Peyer's patch (tissue), 4 donors: ENCODE data around the gene RPLP2. TPM values are rescaled to one million over a fixed set of nuclear protein-coding genes. Genes with fewer than 3 reads are reported as not detected.
A peak's percentile ranks its signal among the peaks of the same experiment; 100 is the strongest.

Experiments used
- DNase-seq, 3 donors: peaks; one replicate each; pipeline ENCODE4 v3.0.0-alpha.2; 2017 to 2019
- H3K27ac ChIP-seq, 4 donors: fragments of 200-600 bp; sonication (generic); one replicate each; pipeline ENCODE4 v1.5.1; 2016 to 2019
- H3K27me3 ChIP-seq, 2 donors: fragments of 200-600 bp; sonication (generic); one replicate each; pipeline ENCODE4 v1.5.1; 2019
- H3K36me3 ChIP-seq, 3 donors: fragments of 200-600 bp; sonication (generic); one replicate each; pipeline ENCODE4 v1.5.1; 2016 to 2019
- H3K4me1 ChIP-seq, 4 donors: fragments of 200-600 bp; sonication (generic); one replicate each; pipeline ENCODE4 v1.5.1; 2016 to 2019
- H3K4me3 ChIP-seq, 4 donors: fragments of 200-600 bp; sonication (generic); 1 replicate in 3 of 4; 2 replicates in 1 of 4; pipeline ENCODE4 v1.5.1; 2016 to 2019; ENCODE audit warnings: mild to moderate bottlenecking in 1 of 4
- H3K9me3 ChIP-seq, 4 donors: fragments of 200-600 bp; sonication (generic); one replicate each; pipeline ENCODE4 v1.5.1; 2016 to 2019; ENCODE audit warnings: mild to moderate bottlenecking in 1 of 4
- CTCF ChIP-seq, 6 experiments: fragments of 450-650 bp in 4 of 6; fragments of 200-600 bp in 2 of 6; sonication (generic) in 1 of 6; IDR thresholded peaks; one replicate each; pipeline ENCODE4 v1.5.1; 2017 to 2019; ENCODE audit warnings: antibody characterized with exemption in 6 of 6, mild to moderate bottlenecking in 3 of 6, moderate library complexity in 1 of 6
- POLR2A ChIP-seq, 2 donors: fragments of 450-650 bp; IDR thresholded peaks; one replicate each; pipeline ENCODE4 v1.5.1; 2017; ENCODE audit warnings: antibody characterized with exemption in 2 of 2, mild to moderate bottlenecking in 2 of 2, moderate library complexity in 2 of 2
- total RNA-seq, 4 donors: library from RNA; depleted of rRNA; stranded (reverse); fragments of >200 nt; gene quantifications; one replicate each; pipeline ENCODE4 v1.1.0, GENCODE V29; 2016

RPLP2 gene
- total RNA-seq, 4 donors from 2014 or later: 261 to 1,717 (median 510) TPM

- Histone ChIP-seq H3K36me3 (peaks cover 0 to 41% (median 0%) of the 10 kb centered on the region in 3 donors), H3K9me3 (no peaks in the 10 kb centered on the region), H3K27me3 (no peaks in the 10 kb centered on the region), H3K27ac (no peak overlapping the region), H3K4me1 (peaks cover 0 to 21% (median 8%) of the 10 kb centered on the region in 4 donors), H3K4me3 (no peak overlapping the region)
- DNase-seq: no peak
- TF ChIP-seq CTCF (IDR thresholded peaks at IDR 0.05): no peak
Observed at GRCh38 chr11:772429-773390, 37.1 kb upstream of the RPLP2 start.

GRCh38 chr11:773425-773824 is 36.3 kb upstream of the RPLP2 start:
- Histone ChIP-seq H3K4me1 (peaks cover 0 to 25% (median 11%) of the 10 kb centered on the region in 4 donors), H3K27me3 (no peaks in the 10 kb centered on the region), H3K27ac (no peak overlapping the region), H3K9me3 (no peaks in the 10 kb centered on the region), H3K36me3 (peaks cover 0 to 41% (median 0%) of the 10 kb centered on the region in 3 donors), H3K4me3 (no peak overlapping the region)
- no peak for DNase-seq
- TF ChIP-seq CTCF (IDR thresholded peaks at IDR 0.05): no peak
- TF ChIP-seq POLR2A (IDR thresholded peaks at IDR 0.05): no peak

- no peak for DNase-seq
- H3K4me3 ChIP-seq: no peak overlapping the region
- H3K9me3 ChIP-seq: no peaks in the 10 kb centered on the region
- TF ChIP-seq CTCF (IDR thresholded peaks at IDR 0.05): no peak
- TF ChIP-seq POLR2A (IDR thresholded peaks at IDR 0.05): no peak
- H3K36me3 ChIP-seq: peaks cover 0 to 41% (median 0%) of the 10 kb centered on the region in 3 donors
- no peak overlapping the region for H3K27ac ChIP-seq
- H3K4me1 ChIP-seq: peaks cover 0 to 29% (median 12%) of the 10 kb centered on the region in 4 donors
- no peaks in the 10 kb centered on the region for H3K27me3 ChIP-seq
Observed at GRCh38 chr11:773830-774229, 35.9 kb upstream of the RPLP2 start.

- Histone ChIP-seq H3K36me3 (peaks cover 0 to 38% (median 0%) of the 10 kb centered on the region in 3 donors), H3K27me3 (no peaks in the 10 kb centered on the region), H3K4me3 (no peak overlapping the region), H3K9me3 (no peaks in the 10 kb centered on the region), H3K27ac (no peak overlapping the region), H3K4me1 (peaks cover 0 to 41% (median 12%) of the 10 kb centered on the region in 4 donors)
- no peak for DNase-seq
- TF ChIP-seq CTCF (IDR thresholded peaks at IDR 0.05) (no peak), POLR2A (IDR thresholded peaks at IDR 0.05) (no peak)
Observed at GRCh38 chr11:774873-775592, 34.7 kb upstream of the RPLP2 start.

- Histone ChIP-seq H3K27ac (peak overlapping the region in 2 of 4 donors; percentile 86 to 92), H3K4me1 (peaks cover 0 to 42% (median 12%) of the 10 kb centered on the region in 4 donors), H3K9me3 (no peaks in the 10 kb centered on the region), H3K36me3 (peaks cover 0 to 32% (median 0%) of the 10 kb centered on the region in 3 donors), H3K27me3 (no peaks in the 10 kb centered on the region), H3K4me3 (peak overlapping the region; percentile 70 to 97 (median 81))
- no peak for DNase-seq
- TF ChIP-seq CTCF (IDR thresholded peaks at IDR 0.05) (no peak), POLR2A (IDR thresholded peaks at IDR 0.05) (no peak)
Observed at GRCh38 chr11:776263-776560, 33.6 kb upstream of the RPLP2 start.
